GM21529 (cell line): ENCODE results near the gene YBX2.
A peak's percentile ranks its signal among the peaks of the same experiment; 100 is the strongest.
"Not testable (repeated sequence)": the region's sequence is repeated elsewhere in the genome, so short reads cannot be mapped to it uniquely, and the experiment has no call there.

Source experiments
- ATAC-seq: cut with Tn5 transposase; IDR thresholded peaks from one replicate; pipeline ENCODE4 v1.9.1; 2021; ENCODE audit not compliant: unreplicated experiment

The YBX2 gene

DNA sequence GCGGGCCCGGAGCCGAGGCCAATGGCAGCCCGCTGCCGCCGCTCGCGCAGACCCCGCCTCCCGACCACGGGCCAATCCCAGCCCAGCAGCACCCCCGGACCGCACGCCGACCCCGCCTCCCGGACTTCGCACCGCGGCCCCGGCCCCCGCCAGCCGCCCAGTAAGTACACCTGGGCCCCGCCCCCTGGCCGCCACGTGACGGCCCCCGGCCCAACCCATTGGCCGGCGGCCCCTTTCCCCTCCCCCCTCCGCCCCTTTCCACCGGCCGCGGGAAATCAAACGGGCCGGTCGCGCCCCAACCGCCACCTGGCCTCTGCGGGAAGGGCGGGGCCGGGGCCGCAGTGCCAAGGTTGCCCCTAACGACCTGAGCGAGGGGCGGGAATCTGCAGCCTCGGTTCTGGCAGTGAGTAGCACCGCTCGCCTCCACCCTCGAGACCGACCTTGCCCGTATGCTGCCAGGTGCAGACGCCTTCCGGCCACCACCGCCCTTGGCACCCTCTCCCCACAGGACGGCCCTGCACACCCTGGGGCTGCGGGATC lies at the start of gene YBX2:
Gene YBX2 (minus strand): TSS at position 26 of the 540 bp plus-strand sequence. CDS start 139 bp downstream, outside the sequence.
- no peak for ATAC-seq

- no peak for ATAC-seq
These were observed 48.8 kb upstream of the YBX2 start for GRCh38 chr17:7343250-7343649.

DNA sequence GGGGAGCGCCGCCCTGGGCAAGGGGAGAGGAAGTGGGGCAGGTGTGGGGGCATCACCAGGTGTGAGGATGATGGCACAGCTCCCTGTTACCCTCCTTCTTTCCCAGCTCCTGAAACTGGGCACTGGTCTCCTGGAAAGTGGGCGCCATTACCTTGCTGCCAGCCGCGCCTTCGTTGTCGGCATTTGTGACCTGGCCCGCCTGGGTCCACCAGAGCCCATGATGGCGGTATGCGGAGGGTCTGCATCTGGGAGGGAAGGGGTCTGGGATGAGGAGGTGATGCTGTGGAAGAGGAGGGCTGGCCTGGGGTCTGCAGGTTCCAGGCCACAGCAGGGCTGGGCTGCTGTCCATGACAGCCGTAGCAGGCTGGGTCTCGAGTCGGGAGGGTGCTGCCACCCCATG lies 47.4 kb upstream of the YBX2 start:
- ATAC-seq, result no peak

DNA sequence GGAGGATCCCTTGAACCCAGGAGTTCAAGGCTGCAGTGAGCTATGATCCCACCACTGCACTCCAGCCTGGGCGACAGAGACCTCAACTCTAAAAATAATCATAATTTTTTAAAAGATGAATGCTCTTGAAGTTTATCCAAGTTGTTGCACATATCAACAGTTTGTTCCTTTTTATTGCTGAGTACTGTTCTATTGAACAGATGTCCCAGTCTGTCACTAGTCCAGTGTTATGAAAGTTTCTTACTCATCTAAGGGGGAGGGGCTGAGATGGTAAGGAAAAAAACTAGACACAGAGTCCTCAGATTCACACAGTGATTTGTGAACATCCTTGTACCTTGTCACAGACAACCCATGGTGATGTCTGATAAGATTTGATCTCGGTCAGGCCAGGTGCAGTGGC lies 45.7 kb upstream of the YBX2 start:
- ATAC-seq, result no peak

DNA sequence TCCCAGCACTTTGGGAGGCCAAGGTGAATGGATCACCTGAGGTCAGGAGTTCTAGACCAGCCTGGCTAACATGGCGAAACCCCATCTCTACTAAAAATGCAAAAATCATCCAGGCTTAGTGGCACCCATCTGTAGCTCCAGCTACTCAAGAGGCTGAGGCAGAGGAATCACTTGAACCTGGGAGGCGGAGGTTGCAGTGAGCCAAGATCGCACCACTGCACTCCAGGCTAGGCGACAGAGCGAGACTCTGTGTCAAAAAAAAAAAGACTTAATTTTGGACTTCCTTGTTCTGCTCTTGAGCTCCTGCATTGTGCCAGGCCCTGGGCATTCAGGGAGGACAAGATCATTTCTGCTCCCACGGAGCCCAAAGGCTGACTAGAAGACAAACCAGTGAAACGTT lies 43.2 kb upstream of the YBX2 start:
- ATAC-seq, result not testable (repeated sequence)

DNA sequence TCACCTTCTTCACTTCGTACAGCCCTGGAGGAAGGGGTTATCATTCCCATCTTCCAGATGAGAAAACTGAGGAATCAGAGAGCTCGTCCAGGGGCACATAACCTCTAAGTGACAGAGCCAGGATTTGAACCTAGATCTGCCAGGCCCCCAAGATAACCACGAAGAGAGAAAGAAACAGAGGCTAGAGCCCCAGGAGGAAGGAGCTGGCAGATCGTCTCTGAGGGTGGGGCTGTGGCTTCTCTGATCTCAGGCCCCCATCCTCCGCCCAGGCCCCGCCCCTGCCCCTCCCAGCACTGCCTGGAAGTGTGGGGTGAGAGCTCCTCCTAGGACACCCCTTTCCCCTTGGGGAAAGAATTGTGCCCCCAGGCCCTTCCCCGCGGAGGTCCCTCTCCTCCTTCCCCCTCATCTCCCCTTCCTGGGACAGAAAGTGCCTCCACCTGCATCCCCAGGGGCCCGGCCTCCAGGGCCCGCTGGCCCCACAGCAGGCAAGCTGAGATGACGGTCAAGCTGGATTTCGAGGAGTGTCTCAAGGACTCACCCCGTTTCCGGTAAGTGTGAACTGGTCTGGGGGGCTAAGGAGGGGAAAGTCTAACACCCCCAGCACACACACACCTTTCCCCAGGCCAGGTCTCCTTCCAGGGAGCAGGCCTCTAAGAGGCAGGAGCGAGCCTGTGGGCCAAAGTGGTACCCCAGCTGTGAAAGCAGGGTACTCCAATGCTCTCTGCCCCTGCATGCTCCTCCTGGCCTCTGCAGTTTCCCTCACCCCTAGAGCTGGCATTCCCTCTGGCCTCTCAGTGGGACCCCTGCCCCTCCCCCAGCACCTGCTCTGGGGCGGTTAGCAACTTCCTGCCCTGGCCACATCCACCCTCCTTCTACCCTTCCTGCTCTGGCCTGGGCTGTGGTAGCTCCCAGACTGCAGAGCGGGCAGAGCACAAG lies 42.1 kb upstream of the YBX2 start, which contains the start of gene ACAP1:
Gene ACAP1 (plus strand): TSS at position 290 of the 936 bp plus-strand sequence. CDS start 206 bp downstream, at position 496.
- peak; percentile 62 for ATAC-seq

DNA sequence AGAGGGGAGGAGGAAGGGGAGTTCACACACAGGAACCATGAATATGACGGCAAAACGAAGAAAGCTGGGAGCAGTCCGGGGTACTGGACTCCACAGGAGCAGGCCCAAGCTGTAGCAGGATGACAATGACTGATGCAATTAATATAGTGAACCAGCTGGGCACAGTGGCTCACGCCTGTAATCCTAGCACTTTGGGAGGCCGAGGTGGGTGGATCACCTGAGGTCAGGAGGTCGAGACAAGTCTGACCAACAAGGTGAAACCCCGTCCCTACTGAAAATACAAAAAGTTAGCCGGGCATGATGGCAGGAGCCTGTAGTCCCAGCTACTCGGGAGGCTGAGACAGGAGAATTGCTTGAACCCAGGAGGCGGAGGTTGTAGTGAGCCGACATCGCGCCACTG lies 41.3 kb upstream of the YBX2 start:
- ATAC-seq, result not testable (repeated sequence)

GRCh38 chr17:7334938-7335538 lies 40.6 kb upstream of the YBX2 start:
- no peak for ATAC-seq

DNA sequence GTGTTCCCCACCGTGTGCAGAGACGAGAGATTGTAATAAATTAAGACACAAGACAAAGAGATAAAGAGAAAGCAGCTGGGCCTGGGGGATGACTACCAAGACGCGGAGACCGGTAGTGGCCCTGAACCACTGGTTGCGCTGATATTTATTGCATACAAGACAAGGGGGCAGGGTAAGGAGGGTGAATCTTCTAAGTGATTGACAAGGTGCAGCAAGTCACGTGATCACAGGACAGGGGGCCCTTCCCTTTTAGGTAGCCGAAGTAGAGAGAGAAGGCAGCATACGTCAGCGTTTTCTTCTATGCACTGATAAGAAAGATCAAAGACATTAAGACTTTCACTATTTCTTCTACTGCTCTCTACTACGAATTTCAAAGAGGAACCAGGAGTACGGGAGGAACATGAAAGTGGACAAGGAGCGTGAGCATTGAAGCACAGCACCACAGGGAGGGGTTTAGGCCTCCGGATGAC lies 38.2 kb upstream of the YBX2 start:
- not testable (repeated sequence) for ATAC-seq

- no peak for ATAC-seq
These were observed 37.7 kb upstream of the YBX2 start for GRCh38 chr17:7332111-7332510.

- ATAC-seq, result no peak
These were observed 36.2 kb upstream of the YBX2 start for GRCh38 chr17:7330638-7331015.

- ATAC-seq, result peak; percentile 40
These were observed 35.7 kb upstream of the YBX2 start for GRCh38 chr17:7329997-7330637.

DNA sequence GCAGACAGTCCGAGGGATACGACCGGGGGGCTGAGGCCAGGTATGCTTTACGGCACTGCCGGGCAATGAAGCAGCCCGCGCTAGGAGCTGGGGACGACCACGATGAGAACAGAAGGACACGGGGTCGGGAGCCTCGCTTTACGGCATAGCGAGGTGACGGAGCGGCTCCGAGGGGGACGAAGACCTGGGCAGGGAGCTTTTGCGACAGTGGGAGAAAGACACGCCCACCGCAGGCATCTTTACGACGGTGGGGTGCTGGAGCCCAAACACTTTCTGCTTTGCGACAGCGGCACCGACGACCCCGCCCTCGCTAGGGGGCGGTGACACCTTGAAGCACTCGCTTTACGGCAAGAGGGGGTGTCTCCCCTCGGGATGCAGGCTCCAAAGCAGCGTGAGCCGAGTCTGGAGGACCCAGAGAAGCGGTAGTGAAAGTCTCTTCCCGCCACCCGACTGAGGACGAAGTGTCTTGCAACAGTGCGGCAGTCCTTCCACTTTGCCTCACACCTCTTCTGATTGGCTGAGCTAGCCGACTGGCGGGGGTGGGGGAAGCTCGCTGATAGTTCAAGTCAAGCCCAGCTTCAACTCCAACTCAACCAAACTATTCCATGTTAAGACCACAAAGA lies 35.0 kb upstream of the YBX2 start:
- ATAC-seq, result peak; percentile 49

DNA sequence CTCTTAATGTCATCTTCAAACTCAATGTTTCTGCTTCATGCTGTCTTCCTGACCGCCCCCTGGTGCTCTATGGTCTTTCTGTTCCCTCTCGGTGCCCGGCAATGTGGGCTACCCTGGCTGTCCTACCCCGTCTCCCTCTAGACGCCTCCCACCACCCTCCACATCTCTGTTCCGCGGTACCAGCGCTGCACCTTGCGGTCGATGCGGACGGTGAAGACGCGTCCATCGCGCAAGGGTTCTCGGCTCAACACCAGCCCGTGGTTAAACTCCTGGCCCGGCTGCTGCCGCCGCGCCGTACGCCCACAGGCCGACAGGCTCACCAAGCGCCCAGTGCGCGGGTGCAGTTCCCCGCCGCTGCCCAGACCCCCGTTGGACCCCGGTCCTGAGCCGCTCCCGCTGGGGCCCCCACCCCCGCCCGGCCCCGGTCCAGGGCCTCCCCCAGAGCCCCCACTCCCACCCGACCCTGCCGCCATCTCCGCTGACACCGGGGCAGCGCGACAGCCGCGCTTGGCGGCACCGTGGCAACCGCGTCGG lies 34.5 kb upstream of the YBX2 start, which contains the start of gene NEURL4:
Gene NEURL4 (minus strand): TSS at position 496 of the 534 bp plus-strand sequence. CDS start 23 bp downstream, at position 473.
- peak; percentile 20 for ATAC-seq

- no peak for ATAC-seq
These were observed 33.6 kb upstream of the YBX2 start for GRCh38 chr17:7328009-7328408.

DNA sequence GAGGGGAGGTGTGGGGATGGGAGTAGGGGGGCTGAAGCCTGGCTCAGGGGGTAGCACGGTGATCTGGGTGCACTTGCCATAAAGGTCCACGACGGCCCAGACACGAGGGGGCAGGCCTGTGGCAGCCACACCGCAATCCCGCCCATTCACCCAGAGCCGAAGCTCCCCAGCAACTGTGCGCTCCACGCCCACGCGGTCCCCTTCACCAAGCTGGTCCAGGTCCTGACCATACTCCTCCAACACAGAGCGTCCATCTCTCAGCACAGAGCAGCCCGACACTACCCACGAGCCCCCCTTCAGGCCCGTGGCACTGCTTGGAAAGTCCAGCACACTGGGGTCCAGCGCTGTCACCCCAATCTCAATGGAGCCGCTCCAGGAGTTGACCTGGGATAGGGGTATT lies 33.1 kb upstream of the YBX2 start:
- ATAC-seq, result no peak

GRCh38 chr17:7327056-7327455 lies 32.6 kb upstream of the YBX2 start:
- ATAC-seq, result no peak

DNA sequence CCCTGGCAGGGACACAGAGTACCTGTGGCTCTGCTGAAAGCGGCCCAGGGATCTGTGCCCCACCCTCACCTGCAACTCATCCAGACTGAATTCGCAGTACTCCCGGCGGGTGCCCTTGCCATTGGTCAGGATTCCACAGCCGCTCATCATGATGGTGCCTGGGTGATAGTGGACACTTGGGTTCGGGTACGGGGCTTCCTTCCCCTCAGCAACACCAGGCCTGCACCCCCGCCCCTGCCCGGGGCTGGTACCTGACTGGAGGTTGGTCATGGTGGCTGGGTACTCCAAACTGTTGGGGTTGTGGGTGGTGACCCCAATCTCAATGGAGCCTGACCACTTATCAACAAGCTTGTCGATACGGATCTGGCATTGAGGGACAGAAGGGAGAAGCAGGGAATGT lies 31.7 kb upstream of the YBX2 start:
- ATAC-seq, result no peak

GRCh38 chr17:7325031-7325528 lies 30.6 kb upstream of the YBX2 start:
- no peak for ATAC-seq

- ATAC-seq, result no peak
These were observed 30.0 kb upstream of the YBX2 start for GRCh38 chr17:7324438-7324779.
